ENCODE data around the gene SYTL1. TPM values are rescaled to one million over a fixed set of nuclear protein-coding genes. Genes with fewer than 3 reads are reported as not detected.

The SYTL1 gene, protein sequence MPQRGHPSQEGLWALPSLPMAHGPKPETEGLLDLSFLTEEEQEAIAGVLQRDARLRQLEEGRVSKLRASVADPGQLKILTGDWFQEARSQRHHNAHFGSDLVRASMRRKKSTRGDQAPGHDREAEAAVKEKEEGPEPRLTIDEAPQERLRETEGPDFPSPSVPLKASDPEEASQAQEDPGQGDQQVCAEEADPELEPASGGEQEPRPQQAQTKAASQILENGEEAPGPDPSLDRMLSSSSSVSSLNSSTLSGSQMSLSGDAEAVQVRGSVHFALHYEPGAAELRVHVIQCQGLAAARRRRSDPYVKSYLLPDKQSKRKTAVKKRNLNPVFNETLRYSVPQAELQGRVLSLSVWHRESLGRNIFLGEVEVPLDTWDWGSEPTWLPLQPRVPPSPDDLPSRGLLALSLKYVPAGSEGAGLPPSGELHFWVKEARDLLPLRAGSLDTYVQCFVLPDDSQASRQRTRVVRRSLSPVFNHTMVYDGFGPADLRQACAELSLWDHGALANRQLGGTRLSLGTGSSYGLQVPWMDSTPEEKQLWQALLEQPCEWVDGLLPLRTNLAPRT
- 0.65 TPM for total RNA-seq
- long read RNA-seq, partial matches to known transcripts: 0 of 1 reads
- long read RNA-seq, other reads (novel, unspliced or antisense): 0 of 1 reads

DNA sequence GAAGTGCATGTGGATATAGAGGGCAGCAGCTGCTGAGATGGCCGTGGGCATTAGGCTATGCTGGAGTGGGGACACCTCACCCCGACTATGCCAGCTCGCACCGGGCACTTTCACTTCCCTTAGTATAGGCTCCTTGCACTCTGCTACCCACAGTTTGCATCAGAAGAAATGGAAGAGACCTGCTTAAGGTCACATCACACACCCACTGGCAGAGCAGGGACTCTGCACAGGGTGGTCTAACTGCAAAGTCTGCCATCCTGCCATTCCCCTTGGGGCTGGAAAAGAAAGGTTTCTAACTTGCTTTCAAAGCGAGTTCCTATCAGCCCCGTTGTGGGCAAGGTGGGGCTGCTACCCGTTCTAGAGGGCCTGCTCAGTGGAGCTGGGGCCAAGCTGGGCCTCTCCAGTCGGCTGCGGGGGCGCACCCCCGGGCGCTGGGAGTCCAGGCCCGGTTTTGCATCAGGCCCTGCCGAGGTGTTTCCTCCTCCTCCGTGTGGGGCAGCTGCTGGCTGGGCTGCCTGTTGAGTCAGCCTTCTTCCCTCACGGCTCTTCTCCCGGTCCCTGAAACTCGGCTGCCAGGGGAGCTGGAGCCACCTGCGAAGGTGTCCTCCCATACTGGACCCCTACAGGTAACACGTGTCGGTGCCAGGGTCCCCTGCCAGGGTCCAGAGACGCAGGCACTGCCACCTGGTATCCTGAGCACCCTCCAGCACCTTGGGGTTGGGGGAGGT is at the start of gene SYTL1:
SYTL1 (plus strand) TSS at position 498 of the 728 bp plus-strand sequence. CDS start 3,313 bp downstream, outside the sequence.
- intact Hi-C loops (cut with DNase I): loop anchor here (5.0 kb wide), 1 partner anchor 34 kb away; no protein-coding TSS in a partner anchor
- peak; percentile 85 for DNase-seq (ENCODE audit: low spot score)

DNA sequence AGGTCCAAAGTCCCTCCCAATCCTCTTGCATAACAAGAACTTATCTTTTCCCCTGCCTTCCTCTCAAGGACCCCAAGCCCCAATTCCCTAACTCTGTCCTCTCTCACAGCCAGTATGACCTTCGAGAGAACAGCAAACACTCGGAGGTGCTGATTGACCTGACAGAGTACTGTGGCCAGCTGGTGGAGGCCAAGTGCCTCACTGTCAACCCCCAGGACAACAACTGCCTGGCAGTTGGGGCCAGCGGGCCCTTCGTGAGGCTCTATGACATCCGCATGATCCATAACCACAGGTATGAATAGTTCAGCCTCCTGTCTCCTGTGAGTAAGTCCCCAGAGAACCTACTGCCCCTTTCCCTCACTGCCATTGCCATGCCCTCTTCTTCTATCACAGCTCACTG is 49.7 kb upstream of the SYTL1 start:
- intact Hi-C loops (cut with DNase I): no loop called here
- no peak for DNase-seq (ENCODE audit: low spot score)

DNA sequence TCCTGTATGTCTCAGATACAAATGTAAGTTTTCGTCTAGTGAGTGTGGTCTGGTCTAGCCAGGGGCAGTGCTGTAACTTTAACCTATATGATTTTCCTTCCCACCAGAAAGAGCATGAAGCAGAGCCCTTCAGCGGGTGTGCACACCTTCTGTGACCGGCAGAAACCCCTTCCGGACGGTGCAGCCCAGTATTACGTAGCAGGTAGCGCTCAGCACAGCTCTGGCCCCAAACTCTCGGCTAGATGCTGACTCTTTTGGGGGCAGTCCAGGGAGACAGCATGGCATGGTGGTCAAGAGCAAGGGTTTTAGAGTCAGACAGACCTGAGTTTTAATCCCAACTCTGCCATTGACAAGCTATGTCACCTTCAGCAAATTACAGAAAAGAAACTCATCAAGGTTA is 47.9 kb upstream of the SYTL1 start:
- DNase-seq (ENCODE audit: low spot score): no peak
- intact Hi-C loops (cut with DNase I): no loop called here

DNA sequence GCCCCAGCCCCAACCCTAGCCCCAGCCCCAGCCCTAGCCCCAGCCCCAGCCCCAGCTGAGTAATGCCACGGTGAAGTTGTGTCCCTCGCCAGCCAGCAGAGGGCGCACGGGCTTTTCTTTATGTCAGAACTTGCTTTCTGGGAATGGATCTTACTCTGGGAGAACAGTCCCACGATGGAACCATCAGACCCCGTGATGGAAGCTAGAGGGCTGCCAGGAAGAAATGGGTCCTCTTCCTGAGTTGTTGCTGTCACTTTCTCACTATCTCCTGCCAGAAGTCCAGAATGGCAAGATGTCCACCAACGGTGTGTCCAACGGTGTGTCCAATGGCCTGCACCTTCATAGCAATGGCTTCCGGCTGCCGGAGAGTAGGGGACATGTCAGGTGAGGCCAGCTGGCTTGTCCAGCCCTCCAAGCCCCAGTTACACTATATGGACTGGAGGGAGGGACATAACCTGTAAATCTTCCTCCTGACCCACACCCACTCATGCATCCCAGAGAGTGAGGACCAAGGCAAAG is 45.0 kb upstream of the SYTL1 start:
- peak; percentile 85 for DNase-seq (ENCODE audit: low spot score)
- intact Hi-C loops (cut with DNase I): no loop called here

DNA sequence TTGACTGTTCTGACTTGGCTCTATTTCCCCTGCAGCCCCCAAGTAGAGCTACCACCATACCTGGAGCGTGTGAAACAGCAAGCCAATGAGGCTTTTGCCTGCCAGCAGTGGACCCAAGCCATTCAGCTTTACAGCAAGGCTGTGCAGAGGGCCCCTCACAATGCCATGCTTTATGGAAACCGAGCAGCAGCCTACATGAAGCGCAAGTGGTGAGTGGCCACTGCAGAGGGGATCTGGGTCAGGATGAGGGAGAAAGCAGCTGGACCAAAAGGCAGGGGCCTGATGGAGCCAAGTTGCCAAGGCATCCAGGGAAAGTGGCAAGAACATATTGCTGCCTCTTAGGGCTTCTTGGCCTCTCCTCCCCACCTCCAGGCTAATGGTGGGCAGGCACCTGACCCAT is 43.9 kb upstream of the SYTL1 start:
- intact Hi-C loops (cut with DNase I): no loop called here
- DNase-seq (ENCODE audit: low spot score): no peak

DNA sequence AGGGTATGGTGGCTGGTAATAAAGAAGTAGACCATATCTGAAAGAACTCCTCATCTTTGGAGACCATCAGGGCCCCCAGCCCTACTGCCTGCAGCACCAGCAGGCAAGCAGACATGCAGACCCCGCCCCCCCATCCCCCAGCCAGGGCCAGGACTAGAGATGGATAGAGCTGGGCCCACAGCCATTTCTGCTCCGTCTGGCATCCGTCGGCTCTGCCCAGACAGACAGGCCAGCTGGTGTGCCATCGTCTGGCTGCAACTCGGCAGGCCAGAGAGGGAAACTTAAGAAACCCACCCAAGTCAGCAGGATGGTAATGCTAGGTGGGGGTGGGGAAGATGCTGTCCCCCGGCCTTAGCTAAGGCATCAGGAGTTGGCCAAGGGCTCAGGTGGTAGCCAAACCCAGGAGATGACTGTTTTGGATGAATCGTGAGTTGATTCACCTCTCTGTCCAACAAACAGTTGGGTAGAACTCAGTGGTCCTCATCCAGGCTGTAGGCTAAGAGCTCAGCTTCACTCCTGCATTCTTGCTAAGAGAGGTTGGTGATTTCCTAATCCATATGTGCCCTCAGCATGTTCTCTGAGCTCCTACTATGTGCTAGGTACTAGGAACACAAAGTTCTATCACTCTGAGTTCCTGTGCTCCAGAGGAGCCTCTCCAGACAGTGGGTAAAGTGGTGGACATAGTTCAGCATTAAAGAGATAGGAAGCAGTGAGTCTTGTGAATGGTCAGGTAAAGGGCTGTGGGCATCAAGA is 43.0 kb upstream of the SYTL1 start:
- intact Hi-C loops (cut with DNase I): no loop called here
- DNase-seq (ENCODE audit: low spot score): no peak

DNA sequence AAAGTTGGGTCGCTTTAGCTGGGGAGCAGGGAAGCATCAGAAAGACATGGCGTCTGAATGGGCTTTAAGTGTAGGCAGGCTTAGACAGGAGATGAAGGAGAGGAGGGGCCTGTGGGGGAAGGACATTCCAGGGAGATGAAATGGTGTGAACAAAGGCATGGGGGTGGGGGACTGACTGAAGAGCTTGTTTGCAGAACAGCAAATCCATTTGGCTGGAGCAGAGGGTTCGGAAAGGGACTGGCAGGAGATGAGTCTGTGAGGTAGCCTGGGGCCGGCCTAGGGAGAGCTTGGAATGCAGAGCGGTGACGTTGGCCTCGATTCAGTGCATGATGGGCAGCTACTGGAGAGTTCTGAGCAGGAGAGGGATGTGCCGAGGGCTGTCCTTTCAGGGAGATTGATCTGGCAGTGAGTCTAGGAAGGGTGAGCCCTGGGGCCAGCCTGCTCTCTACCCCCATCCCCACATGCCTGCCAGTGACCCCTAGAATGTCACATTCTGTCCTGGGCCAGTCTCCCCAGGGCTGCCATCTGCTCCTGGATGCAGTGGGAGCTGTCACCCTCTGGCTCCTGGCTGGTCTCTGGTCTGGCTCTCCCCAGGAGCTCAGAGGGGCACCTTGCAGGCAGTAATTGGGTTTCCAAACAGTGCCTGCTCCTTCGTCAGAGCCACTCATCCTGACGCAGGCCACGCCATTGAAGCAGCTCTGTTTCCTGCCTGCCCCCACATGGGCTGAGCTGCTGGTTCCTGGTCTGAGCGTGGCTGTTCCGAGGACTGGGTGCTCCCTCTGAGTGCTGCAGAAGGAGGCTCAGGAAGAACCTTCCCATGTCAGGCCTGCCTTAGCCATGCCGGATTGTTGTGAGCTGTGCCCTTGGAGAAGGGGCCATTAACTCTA is 42.2 kb upstream of the SYTL1 start:
- intact Hi-C loops (cut with DNase I): loop anchor here (2.0 kb wide), 3 partner anchors 95 to 365 kb away; no protein-coding TSS in a partner anchor
- DNase-seq (ENCODE audit: low spot score): peak; percentile 81

DNA sequence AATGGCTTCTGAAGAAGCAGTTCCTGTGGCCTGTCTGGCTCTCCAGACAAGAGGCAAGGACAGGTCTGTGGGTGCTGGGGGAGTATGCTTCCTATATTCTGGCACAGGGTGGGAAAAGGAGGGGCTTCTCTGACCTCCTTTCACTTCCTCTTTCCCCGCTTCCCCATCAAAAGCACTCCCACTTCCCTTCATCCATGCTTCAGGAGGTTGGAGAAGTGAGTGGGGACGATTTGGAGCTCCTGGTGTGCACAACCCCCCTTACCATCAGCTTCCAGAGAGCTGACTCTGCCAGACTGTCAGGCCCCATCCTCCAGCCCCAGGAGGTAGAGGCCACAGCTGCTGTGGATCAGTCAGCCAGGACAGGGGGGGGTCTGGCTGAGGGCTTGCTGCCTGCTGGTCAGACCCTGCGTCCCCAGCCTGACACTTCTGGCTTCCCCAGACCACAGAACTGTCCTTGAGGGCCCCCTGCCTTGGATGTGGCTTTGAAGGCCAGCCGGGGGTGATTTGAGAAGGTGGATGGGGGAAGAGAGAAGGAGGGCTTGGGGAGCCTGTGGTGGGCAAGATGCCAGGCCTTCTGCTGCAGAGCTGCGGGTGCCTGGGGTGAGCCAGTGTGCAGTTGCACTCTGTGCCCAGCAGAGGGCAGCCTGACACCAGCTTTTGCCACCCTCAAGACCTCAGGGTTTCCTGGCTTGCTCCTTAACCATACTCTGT is 41.3 kb upstream of the SYTL1 start:
- intact Hi-C loops (cut with DNase I): loop anchor here (2.0 kb wide), 3 partner anchors 94 to 364 kb away; no protein-coding TSS in a partner anchor

DNA sequence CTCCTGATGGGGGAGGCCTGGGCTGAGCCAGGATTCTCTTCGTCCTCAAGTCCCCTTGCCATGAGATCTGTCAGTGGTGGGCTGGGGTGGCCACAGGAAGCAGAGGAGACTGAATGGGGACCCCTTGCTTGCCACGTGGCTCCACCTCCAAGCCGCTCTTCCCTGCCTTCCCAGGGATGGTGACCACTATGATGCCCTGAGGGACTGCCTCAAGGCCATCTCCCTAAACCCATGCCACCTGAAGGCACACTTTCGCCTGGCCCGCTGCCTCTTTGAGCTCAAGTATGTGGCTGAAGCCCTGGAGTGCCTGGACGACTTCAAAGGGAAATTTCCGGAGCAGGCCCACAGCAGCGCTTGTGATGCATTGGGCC is 40.8 kb upstream of the SYTL1 start:
- intact Hi-C loops (cut with DNase I): loop anchor here (2.0 kb wide), 3 partner anchors 94 to 364 kb away; no protein-coding TSS in a partner anchor

More for the DNA sequence above, 41.3 kb upstream of the SYTL1 start:
- peak; percentile 92 for DNase-seq (ENCODE audit: low spot score)

DNA sequence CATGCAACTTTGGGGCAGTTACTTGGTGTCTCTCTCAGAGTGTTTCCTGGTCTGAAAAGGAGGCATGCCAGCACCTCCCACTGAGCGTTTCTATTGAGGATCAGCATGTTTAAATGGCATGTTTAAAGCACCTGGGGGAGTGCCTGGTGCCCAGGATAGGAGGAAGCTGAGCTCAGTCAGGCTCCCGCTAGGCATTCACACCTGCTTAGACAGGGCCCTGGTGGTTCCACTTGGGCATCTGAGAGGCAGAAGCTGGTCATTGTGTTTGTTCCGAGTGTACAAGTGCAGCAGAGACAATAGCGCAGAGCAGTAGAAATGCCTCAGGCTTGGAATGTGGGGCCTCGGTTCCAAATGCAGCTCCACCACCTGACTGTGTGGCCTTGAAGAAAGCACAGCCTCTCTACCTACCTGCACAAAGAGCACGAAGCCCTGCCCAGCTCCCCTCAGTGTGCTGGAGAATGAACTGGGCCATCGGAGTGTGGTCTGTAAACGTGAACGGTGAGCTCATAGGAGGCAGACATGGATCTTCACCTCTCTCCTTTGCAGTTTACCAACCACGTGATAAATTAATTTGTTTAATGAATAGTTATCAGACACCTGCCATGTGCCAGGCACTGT is 40.1 kb upstream of the SYTL1 start:
- DNase-seq (ENCODE audit: low spot score): no peak
- intact Hi-C loops (cut with DNase I): loop anchor here (2.0 kb wide), 3 partner anchors 93 to 363 kb away; no protein-coding TSS in a partner anchor

More for the DNA sequence above, 40.8 kb upstream of the SYTL1 start:
- no peak for DNase-seq (ENCODE audit: low spot score)

DNA sequence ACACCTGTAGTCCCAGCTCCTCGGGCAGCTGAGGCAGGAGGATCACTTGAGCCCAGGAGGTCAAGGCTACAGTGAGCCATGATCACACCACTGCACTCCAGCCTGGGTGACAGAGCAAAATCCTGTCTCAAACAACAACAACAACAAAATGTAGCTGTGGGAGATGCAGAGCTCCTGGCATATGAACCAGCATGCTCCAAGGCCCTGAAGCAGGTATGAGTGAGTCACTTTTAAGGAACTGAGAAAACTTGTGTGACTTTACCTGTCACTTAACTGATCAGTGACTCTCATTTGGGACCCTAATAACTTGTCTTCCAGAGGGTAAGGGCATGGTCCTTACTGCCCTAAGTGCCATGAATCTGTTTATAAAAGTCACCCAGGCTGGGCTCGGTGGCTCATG is 39.2 kb upstream of the SYTL1 start:
- intact Hi-C loops (cut with DNase I): no loop called here
- DNase-seq (ENCODE audit: low spot score): no peak

DNA sequence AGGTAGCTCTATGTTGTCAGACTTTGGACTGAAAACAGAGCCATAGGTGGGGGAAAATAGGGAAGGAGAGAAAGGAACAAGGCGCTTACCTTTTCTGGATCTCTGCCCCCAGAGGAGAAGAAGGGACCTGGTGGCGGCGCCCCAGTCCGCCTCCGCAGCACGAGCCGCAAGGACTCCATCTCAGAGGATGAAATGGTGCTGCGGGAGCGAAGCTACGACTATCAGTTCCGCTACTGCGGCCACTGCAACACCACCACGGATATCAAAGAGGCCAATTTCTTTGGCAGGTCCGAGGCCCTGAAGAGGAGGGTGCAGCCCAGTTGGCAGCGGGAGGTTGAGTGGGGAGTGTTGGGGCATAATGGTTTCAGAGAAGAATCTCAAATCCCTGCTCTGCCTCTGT is 38.3 kb upstream of the SYTL1 start:
- DNase-seq (ENCODE audit: low spot score): no peak
- intact Hi-C loops (cut with DNase I): no loop called here

DNA sequence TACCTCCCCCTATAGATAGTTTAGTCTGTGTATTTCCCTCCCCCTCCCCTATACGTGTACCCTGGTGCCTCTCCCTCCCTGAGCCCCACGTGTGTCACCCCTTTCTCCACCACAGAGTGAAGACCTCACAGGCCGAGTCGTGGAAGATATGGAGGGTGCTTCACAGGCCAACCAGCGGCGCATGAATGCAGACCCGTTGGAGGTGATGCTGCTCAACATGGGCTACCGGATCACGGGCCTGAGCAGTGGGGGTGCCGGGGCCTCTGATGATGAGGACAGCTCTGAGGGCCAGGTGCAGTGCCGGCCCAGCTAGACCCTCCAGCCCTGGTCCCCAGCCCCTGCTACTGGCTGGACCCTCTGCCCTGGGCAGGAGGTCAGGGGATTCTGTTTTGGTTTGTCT is 35.8 kb upstream of the SYTL1 start:
- intact Hi-C loops (cut with DNase I): loop anchor here (5.0 kb wide), 1 partner anchor 36 kb away; the partner anchor contains the start of gene SYTL1
- DNase-seq (ENCODE audit: low spot score): peak; percentile 65

DNA sequence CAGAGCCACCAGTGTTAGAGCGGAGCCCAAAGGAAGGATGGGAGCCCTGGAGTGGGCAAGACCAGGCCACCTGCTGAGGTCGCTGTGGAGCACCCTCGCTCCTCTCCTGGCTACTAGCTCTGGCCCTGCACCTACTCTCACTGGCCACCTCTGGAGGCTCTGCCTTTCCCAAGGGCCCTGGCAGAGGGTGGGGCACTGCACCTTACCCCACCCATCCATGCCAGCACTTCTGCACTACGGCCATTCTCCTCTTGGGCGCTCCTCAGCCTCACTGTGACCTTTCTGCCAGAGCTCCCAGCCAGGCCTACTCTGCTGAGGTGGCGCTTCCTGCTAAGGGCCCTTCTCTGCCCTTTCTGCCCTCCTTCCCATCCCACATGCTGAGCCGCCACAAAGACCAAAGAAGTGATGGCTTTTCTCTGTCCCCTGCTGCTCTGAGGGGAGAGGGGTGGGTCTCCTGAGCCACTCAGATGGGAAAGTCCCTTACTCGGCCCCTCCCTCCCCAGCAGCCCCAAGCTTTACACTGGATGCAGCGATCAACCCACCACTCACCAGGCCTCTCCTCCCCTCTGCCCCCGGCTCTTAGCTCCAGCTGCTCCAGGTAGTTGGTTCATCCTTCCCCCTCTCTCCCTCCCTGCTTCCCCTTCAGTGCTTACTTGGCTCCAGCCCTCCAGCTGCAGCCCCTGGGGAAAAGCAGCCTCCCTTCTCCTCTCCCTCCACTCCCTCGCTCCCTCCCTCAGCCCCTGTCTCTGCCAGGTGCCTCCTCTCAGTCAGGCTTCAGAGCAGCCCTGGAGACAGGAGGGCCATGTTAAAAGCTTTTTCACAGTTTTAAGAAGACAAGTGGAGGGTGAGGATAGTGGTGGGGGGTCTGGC is 34.7 kb upstream of the SYTL1 start:
- intact Hi-C loops (cut with DNase I): loop anchor here (5.0 kb wide), 1 partner anchor 35 kb away; the partner anchor contains the start of gene SYTL1
- DNase-seq (ENCODE audit: low spot score): no peak

DNA sequence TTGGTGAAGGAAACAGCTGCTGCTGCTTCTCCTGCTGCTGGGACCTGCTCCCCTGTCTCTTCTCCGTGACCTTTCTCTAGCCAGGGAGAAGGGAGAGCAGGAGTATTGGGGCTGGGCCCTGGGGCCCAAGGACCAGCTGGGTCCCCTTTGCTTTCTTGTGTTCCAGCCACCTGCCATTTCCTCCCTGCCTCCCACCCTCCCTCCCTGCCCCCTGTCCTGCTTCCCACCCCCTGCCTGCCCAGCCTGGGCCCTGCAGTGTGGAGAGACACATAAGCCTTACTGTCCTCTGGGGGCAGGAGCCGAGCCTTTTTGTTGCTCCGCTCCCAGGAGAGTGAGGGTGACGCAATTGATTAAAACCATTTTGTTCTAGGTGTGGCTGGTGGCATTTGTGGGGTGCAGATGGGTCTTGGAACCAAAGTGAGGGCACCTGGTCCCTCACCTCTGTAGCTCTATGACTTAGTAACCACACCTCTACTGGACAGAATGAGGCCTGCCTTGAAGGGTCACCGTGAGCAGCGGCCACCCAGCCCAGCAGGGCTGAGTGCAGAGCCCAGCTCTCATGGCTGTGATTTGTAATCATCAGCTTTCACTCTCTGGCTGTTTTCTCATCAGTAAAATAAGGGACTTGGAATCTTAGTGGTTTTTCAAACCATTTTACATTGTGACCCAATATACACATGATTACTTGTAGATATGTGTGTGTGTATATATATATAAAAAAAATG is 33.8 kb upstream of the SYTL1 start:
- DNase-seq (ENCODE audit: low spot score): peak; percentile 56
- intact Hi-C loops (cut with DNase I): loop anchor here (5.0 kb wide), 1 partner anchor 34 kb away; the partner anchor contains the start of gene SYTL1

Data from cardiac septum (tissue), 1 donor.